Measurements from ENCODE around the gene TMC2.
"Not testable (repeated sequence)": the region's sequence is repeated elsewhere in the genome, so short reads cannot be mapped to it uniquely, and the experiment has no call there.

TMC2 gene

GRCh38 chr20:2526218-2526583, 10.2 kb upstream of the TMC2 start:
- DNase-seq (ENCODE audit: low spot score), result not testable (repeated sequence)

- DNase-seq (ENCODE audit: low spot score), result no peak
Measured at GRCh38 chr20:2527762-2528161, 8.6 kb upstream of the TMC2 start.

DNA sequence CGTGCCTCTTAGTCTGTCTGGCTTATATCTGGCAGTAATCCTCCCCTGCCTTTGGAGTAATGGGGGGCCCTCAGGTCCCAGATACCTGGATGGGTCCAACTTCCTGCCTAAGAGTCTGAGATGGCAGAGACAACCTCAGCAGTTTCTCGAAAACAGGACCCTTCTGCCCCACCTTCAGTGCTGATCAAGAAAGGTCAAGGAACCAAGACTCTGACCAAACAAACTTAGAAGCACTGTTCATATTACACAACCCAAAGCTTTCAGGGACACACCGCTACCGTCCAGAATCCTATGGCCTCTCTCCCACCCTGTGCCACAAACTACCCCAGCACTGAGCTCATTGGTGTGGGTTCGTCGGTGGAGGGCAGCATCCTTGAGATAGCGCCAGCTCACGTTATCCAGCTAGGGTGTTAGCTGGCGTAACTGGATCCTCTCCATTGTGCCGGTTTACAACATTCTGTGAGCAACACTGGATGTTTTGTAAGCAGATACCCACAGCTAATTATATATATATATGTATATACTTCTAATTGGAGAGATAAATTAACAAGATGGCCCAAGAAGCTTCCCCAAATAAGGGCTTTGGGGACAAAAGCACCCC, 7.6 kb upstream of the TMC2 start:
- no peak for DNase-seq (ENCODE audit: low spot score)

DNA sequence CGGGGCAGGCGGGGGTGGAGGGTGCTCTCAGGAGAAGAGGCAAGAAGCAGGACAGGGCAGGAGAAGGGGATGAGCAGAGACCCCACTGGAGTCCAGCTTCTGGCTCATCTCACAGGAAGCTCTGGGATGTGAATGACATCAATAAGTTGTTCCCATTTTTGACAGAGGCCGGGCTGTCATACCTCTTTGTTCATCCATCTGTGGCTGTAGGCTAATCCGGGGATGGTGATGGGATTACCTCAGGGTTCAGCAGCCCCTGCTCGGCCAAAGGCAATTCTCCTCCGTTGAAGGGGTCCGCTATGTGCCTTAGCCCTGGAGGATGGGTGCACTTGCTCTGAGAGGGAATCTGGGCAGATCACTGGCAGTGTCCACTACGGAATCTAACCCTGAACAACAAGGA, 3.3 kb upstream of the TMC2 start:
- no peak for DNase-seq (ENCODE audit: low spot score)

GRCh38 chr20:2535711-2536559, 438 bp upstream of the TMC2 start:
- no peak for DNase-seq (ENCODE audit: low spot score)

GRCh38 chr20:2537101-2537500, 728 bp downstream of the TMC2 start:
- DNase-seq (ENCODE audit: low spot score), result no peak

DNA sequence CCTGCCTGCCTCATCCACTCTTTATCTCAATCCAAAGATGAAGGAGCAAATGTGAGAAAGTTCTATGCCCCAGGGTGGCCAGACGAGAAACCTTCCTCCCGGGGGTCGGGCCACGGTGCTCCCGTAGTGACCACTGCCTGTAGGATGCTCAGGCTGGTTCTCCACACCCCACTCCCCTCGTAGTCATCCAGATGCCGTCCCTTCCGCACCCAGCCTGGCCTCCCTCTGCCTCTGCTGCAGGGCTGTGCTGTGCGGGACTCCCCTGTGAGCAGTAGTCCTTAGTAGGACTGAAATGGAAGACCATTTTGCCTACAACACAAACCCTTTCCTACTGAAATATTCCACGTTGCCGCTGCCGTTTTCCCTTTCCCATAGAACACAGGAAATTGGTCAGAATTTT, 2.0 kb downstream of the TMC2 start:
- no peak for DNase-seq (ENCODE audit: low spot score)

DNA sequence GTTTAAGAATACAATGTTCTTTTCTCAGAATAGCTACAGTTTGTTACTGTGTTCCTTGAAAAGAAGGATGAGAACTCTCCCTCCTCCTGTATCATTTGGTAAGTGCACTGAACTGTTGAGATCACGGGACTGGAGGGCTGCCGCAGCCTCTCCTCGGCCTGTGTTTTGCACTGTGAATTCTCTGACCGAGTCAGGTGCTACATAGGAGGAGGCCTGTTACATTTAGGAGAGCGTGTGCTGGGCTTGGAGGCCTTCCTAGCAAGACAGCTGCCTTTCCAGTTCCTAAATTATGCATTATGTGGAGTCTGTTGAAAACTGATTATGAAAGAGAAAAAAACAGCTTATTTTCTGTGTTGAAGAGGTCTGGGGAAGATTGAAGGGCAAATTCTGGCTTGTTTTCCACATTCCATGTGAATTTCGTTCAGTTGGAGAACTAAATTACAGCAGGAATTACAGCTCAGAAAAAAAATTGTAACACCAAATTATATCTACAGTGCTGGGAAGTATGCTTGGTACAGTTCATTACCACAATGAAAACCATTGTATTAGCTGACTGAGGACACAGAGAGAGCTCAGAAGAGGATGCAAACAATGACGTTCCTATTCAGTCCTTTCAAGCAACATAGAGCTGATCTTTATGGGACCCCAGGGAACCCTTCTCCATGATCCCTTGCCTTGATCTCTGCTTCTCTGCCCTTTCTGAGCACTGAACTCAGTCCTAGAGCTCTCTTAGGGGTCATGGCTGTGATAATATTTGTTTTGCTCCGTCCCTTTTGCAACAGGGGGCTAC, 2.8 kb downstream of the TMC2 start:
- DNase-seq (ENCODE audit: low spot score), result no peak

DNA sequence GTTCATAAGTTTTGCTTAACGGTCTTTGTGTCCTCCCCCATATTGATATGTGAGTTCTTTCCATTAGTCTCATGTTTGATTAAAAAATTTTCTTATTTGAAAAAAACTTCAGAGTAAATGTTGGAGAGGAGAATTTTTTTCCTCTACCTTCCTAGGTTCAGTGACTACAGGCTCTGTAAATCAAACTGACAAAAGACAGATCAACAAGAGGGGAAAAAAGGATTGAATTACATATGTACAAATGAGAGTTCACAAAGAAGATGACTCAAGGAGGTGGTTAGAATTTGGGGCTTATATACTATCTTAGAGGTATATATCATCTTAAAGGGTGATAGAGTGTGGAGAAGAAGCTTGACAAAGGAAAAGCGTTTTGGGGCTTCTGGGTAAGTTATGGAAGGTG, 5.6 kb downstream of the TMC2 start:
- DNase-seq (ENCODE audit: low spot score), result no peak

GRCh38 chr20:2542361-2542760, 6.0 kb downstream of the TMC2 start:
- DNase-seq (ENCODE audit: low spot score), result no peak

- no peak for DNase-seq (ENCODE audit: low spot score)
Measured at GRCh38 chr20:2544211-2544610, 7.8 kb downstream of the TMC2 start.

DNA sequence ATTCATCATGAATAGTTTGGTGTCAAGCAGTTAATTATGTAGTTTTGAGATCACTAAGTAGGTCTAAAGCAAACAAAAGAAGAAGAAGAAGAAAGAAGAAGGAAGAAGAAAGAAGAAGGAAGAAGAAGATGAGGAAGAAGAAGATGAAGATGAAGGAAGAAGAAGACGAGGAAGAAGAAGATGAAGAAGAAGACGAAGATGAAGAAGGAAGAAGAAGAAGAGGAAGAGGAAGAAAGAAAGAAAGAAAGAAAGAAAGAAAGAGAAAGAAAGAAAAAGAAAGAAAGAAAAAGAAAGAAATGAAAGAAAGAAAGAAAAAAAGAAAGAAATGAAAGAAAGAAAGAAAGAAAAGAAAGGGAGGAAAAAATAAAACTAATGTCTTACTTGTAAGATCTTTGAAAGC, 9.2 kb downstream of the TMC2 start:
- no peak for DNase-seq (ENCODE audit: low spot score)

DNA sequence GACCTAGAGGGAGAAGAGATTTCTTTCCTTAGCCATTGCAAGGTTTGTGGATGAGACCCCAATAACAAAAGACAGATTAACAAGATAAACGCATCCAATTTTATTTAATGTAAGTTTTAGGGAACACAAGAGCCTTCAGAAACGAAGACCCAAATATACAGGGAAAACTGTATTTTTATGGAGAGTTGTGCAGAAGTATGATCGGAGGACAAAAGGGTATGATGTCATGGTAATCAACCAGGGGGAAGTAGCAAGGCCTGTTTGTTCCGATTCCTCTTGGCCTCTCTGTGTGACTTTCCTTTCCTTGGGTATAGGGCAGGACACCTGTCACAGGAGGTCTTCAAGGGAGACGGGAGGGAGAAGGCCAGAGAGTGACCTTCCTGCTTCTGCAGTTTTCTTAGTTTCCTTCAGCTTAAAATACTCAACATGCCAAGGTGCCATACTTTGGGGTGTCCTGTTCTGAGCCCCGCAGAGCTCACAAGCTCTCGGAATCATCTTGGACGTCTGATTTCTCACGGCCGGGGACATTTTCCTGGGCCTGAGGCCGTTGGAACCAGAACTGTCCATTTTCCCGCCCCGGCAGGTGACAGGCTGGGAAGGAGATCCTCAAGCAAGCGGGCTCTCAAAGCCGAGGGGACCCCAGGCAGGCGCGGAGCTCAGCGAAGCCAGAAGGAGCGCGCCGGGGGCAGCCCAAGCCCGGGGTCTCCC, 21.7 kb downstream of the TMC2 start:
- no peak for DNase-seq (ENCODE audit: low spot score)

DNA sequence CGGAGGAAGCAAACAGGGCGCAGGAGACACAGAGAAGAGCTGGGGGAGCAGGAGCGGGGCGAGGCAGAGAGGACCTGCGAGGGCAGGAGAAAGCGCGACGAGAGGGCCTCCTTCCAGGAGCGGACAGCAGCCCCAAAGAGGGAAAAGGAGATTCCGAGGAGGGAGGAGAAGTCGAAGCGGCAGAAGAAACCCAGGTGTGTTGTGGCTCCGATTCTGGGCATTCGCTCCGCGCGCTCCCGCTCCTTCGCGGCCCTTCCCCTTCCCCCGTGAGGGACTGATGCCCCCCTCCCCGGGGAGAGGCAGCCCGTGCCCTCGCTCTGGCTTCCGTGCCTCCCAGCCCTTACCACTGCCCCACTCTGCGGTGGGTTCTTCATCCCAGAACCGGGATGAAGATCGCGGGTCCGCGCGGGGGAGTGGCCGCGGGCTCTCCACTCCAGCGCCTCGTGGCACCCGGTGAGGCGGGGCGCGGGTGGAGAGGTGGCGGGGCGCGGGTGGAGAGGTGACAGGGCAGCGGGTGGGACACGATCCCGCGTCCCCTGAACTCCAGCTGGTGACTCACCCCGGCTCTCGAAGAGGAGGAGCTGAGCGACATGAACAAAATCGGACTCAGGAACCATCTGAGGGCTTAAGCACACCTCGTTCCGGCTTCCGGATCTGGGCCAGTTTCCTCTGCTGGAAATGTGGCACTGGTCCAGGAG, 22.4 kb downstream of the TMC2 start:
- no peak for DNase-seq (ENCODE audit: low spot score)

- no peak for DNase-seq (ENCODE audit: low spot score)
Measured at GRCh38 chr20:2559279-2559626, 22.9 kb downstream of the TMC2 start.

DNA sequence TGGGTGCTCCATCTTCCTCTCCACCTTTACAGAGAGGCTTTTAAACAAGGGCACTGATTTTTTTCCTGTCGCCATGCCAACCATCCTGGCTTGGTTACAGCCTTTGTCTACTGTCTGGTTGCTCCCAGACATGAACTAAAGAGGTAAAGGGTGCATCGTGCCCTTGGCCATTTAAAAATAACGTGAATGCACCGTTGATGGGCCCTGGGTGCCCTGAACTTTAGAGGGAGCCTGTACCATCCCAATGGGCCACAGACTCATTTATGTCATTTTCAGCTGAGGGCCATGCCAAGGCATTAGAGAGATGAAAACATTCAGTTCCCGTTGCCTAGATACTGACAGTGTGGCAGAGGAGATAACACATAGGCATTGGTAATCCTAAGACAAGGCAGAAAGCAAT, 23.3 kb downstream of the TMC2 start:
- DNase-seq (ENCODE audit: low spot score), result no peak

DNA sequence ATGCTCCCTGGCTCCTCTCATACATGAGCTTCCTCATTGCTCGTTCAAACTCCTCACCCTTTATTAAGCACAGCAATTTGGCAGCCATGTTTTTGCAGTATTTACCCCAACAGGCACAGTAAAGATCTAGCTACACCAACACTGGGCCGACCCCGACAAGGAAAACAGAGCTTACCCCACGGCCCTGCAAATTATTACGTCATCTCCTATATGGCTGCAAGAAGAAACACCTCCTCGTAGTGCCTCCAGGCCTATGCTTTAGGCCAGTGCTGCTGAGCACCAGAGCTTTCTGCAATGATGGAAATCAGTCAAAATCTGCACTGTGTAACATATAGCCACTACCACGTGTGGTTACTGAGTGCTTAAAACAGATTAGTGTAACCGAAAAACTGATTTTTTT, 26.7 kb downstream of the TMC2 start:
- DNase-seq (ENCODE audit: low spot score), result no peak

GRCh38 chr20:2564406-2564805, 28.0 kb downstream of the TMC2 start:
- no peak for DNase-seq (ENCODE audit: low spot score)

GRCh38 chr20:2575682-2576081, 39.3 kb downstream of the TMC2 start:
- DNase-seq (ENCODE audit: low spot score), result no peak

DNA sequence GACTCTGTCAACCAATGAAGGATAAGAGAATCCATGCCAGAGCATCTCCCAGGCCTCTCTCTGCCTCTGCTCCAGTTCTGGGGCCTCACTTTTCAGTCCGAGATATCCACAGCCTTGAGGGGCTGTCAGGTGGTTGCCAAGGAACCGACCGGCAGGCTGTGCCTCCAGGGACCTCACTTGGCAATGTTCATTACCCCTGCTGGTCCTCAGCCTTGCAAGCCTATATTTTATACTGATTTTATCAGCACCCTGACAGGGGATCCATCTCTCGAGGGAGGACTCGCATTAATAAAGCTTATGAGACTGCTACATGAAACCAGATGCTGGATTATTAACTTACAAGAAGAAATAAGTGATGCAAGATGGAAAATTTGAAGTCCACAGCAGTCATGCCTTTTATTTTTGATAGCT, 39.9 kb downstream of the TMC2 start:
- DNase-seq (ENCODE audit: low spot score), result no peak

GRCh38 chr20:2578475-2579192, 42.3 kb downstream of the TMC2 start:
- no peak for DNase-seq (ENCODE audit: low spot score)
